Measurements from ENCODE around the gene MYH2. TPM values are rescaled to one million over a fixed set of nuclear protein-coding genes. Genes with fewer than 3 reads are reported as not detected.

Gene MYH2
- total and polyA plus RNA-seq, 2 of the 13 experiments (the other 11 are each of a cell fraction or from before 2014, with no cell fraction given): not detected

GRCh38 chr17:10579270-10579669 is 29.8 kb upstream of the MYH2 start:
- Histone ChIP-seq H3K27ac (ENCODE audit: extremely low read length, insufficient read depth, low read length) (no peak overlapping the region), H3K4me1 (ENCODE audit: insufficient read depth, low read length) (no peaks in the 10 kb centered on the region), H3K9me3 (ENCODE audit: low read length) (no peaks in the 10 kb centered on the region), H3K9ac (ENCODE audit: insufficient read depth, low read depth, low read length) (no peak overlapping the region), H2AFZ (ENCODE audit: low read length) (no peak overlapping the region), H3K27me3 (ENCODE audit: control insufficient read depth in 1 of 2, insufficient read depth in 2 of 2, low read length in 2 of 2) (0 out of 5 replicates have a peak, but pooled peaks cover 0 to 3% of the 10 kb centered on the region in 2 experiments), H3K79me2 (ENCODE audit: insufficient read depth, low read length) (no peaks in the 10 kb centered on the region), H3K36me3 (replicated peaks in 1 of 2; ENCODE audit: control insufficient read depth in 1 of 2, insufficient read depth in 2 of 2, low read length in 2 of 2) (no peaks in the 10 kb centered on the region), H3K4me2 (ENCODE audit: low read depth, low read length) (no peak overlapping the region), H3K4me3 (replicated peaks in 1 of 3; ENCODE audit: insufficient read depth in 1 of 3, low read depth in 2 of 3, low read length in 3 of 3) (no peak overlapping the region), H4K20me1 (ENCODE audit: insufficient read depth, low read length) (no peaks in the 10 kb centered on the region)
- BruUV-seq (replicated peaks): no TSS peak
- ATAC-seq (no peak), DNase-seq (ENCODE audit: low spot score) (no peak), FAIRE-seq (no peak)
- ChIA-PET POLR2A (no interaction called here), CTCF (ENCODE audit: low intra/inter-chr PET ratio, low total read pairs) (no interaction called here)
- in situ Hi-C loops (cut with HindIII; ENCODE audit: extremely low pct_ligation_motif_present, low pct_unique_long_range_greater_than_20kb) (no loop called here), intact Hi-C loops (cut with micrococcal nuclease; ENCODE audit: unreplicated experiment) (no loop called here)
- 2% methylated on average over 2 of the region's 2 CpGs for WGBS (ENCODE audit: low lambda C conversion rate)
- TF ChIP-seq ZNF276 (CRISPR knock-in tag; IDR thresholded peaks at IDR 0.05; ENCODE audit: low read depth): no peak
- no peak for TF ChIP-seq RBAK (CRISPR knock-in tag; IDR thresholded peaks at IDR 0.05)
- no peak for TF ChIP-seq JUNB (CRISPR knock-in tag; IDR thresholded peaks at IDR 0.05; ENCODE audit: borderline replicate concordance)
- no peak for TF ChIP-seq ZNF441 (CRISPR knock-in tag; IDR thresholded peaks at IDR 0.05; ENCODE audit: borderline replicate concordance)

GRCh38 chr17:10574324-10574723 is 24.9 kb upstream of the MYH2 start:
- no peak overlapping the region for H2AFZ ChIP-seq (ENCODE audit: low read length)
- CTCF ChIA-PET (ENCODE audit: low intra/inter-chr PET ratio, low total read pairs): no interaction called here
- H3K27ac ChIP-seq (ENCODE audit: extremely low read length, insufficient read depth, low read length): no peak overlapping the region
- ATAC-seq: no peak
- no peaks in the 10 kb centered on the region for H3K4me1 ChIP-seq (ENCODE audit: insufficient read depth, low read length)
- in situ Hi-C loops (cut with HindIII; ENCODE audit: extremely low pct_ligation_motif_present, low pct_unique_long_range_greater_than_20kb) (no loop called here), intact Hi-C loops (cut with micrococcal nuclease; ENCODE audit: unreplicated experiment) (no loop called here)
- BruUV-seq (replicated peaks): no TSS peak
- H3K4me3 ChIP-seq (replicated peaks in 1 of 3; ENCODE audit: insufficient read depth in 1 of 3, low read depth in 2 of 3, low read length in 3 of 3): no peak overlapping the region
- no peak overlapping the region for H3K4me2 ChIP-seq (ENCODE audit: low read depth, low read length)
- H3K79me2 ChIP-seq (ENCODE audit: insufficient read depth, low read length): no peaks in the 10 kb centered on the region
- H4K20me1 ChIP-seq (ENCODE audit: insufficient read depth, low read length): no peaks in the 10 kb centered on the region
- WGBS (ENCODE audit: low lambda C conversion rate): 18% methylated on average over 5 of the region's 5 CpGs
- no peak overlapping the region for H3K9ac ChIP-seq (ENCODE audit: insufficient read depth, low read depth, low read length)
- no peaks in the 10 kb centered on the region for H3K36me3 ChIP-seq (replicated peaks in 1 of 2; ENCODE audit: control insufficient read depth in 1 of 2, insufficient read depth in 2 of 2, low read length in 2 of 2)
- no peaks in the 10 kb centered on the region for H3K27me3 ChIP-seq (ENCODE audit: control insufficient read depth in 1 of 2, insufficient read depth in 2 of 2, low read length in 2 of 2)
- POLR2A ChIA-PET: no interaction called here
- FAIRE-seq: no peak
- H3K9me3 ChIP-seq (ENCODE audit: low read length): no peaks in the 10 kb centered on the region
- DNase-seq (ENCODE audit: low spot score): no peak
- TF ChIP-seq PPARG (CRISPR knock-in tag; conservative IDR thresholded peaks at IDR 0.05) (no peak), NCOA1 (CRISPR knock-in tag; IDR thresholded peaks at IDR 0.05) (no peak), ZNF614 (CRISPR knock-in tag; IDR thresholded peaks at IDR 0.05; ENCODE audit: borderline replicate concordance) (no peak), HOMEZ (CRISPR knock-in tag; IDR thresholded peaks at IDR 0.05; ENCODE audit: low read depth) (no peak), ZBTB49 (CRISPR knock-in tag; IDR thresholded peaks at IDR 0.05; ENCODE audit: borderline replicate concordance) (no peak), ZBTB33 (CRISPR knock-in tag; IDR thresholded peaks at IDR 0.05) (no peak), SOX6 (IDR thresholded peaks at IDR 0.05) (no peak), SOX6 (CRISPR knock-in tag; IDR thresholded peaks at IDR 0.05) (no peak)

All from HepG2 (cell line).